Measurements from ENCODE around the gene WNT16. TPM values are rescaled to one million over a fixed set of nuclear protein-coding genes. Genes with fewer than 3 reads are reported as not detected.

Gene WNT16
- total and polyA plus RNA-seq, 2 of the 8 experiments (the other 6 are each of a cell fraction or from before 2014, with no cell fraction given), result 0.11 to 0.52 TPM

DNA sequence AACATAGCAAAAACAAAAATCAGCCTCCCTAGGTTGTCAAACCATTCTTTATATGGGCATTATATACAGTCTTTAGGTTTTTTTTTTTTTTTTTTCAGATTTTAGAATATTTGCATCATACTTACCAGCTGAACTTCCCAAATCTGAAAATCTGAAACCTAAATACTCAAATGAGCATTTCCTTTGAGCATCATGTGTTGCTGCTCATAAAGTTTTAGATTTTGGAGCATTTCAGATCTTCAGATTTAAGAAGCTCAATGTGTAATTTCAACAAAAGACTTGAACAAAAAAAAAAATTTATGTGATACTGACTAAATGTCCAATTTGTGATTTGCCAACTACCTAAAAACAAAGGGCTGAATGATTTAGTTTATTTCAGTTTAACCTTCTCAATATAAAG lies 53.7 kb downstream of the WNT16 start:
- no peak overlapping the region for H2BK12ac ChIP-seq (ENCODE audit: low read depth, low read length)
- H3K79me2 ChIP-seq (ENCODE audit: control insufficient read depth in 1 of 2, insufficient read depth in 2 of 2, low read length in 2 of 2), result peaks cover 0 to 63% of the 10 kb centered on the region in 2 experiments; a peak in 3 of 4 replicates
- no peak for FAIRE-seq
- no peak overlapping the region for H2BK20ac ChIP-seq (ENCODE audit: low read length)
- peaks cover 0 to 21% (median 4%) of the 10 kb centered on the region in 4 experiments; a peak in 6 of 8 replicates for H3K36me3 ChIP-seq (ENCODE audit: control insufficient read depth in 2 of 4, insufficient read depth in 4 of 4, low read length in 3 of 4)
- no peak overlapping the region for H2BK120ac ChIP-seq (replicated peaks; ENCODE audit: low read depth, low read length)
- H3K56ac ChIP-seq (replicated peaks; ENCODE audit: insufficient read length, low read depth, low read length), result no peak overlapping the region
- ChIA-PET CTCF (ENCODE audit: partially characterized antibody) (interaction anchor here (0.6 to 2.4 kb wide), 3 partner anchors 14 to 22 kb away, joined by 3 to 14 read pairs (median 4); partner anchors contain the start of gene FAM3C), POLR2A (ENCODE audit: partially characterized antibody) (interaction anchor here (5.9 kb wide), 1 partner anchor 14 kb away, joined by 30 read pairs; the partner anchor contains the start of gene FAM3C)
- no peak for DNase-seq (ENCODE audit: low read depth in 1 of 2, low spot score in 2 of 2)
- H4K91ac ChIP-seq (replicated peaks; ENCODE audit: insufficient read length, low read length), result no peak overlapping the region
- no peak overlapping the region for H3K18ac ChIP-seq (ENCODE audit: extremely low read depth, low read length)
- TF ChIP-seq KDM4A (IDR thresholded peaks at IDR 0.05; ENCODE audit: low read depth, low read length, severe bottlenecking) (no peak), BCL11A (IDR thresholded peaks at IDR 0.05; ENCODE audit: low read depth in 2 of 2, low read length in 2 of 2) (no peak), SIRT6 (IDR thresholded peaks at IDR 0.05; ENCODE audit: low read length) (no peak), POLR2AphosphoS5 (IDR thresholded peaks at IDR 0.05; ENCODE audit: low read depth, low read length) (no peak)
- TF ChIP-seq, protein P1, sequence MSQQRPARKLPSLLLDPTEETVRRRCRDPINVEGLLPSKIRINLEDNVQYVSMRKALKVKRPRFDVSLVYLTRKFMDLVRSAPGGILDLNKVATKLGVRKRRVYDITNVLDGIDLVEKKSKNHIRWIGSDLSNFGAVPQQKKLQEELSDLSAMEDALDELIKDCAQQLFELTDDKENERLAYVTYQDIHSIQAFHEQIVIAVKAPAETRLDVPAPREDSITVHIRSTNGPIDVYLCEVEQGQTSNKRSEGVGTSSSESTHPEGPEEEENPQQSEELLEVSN (IDR thresholded peaks at IDR 0.05), result no peak
- no peak overlapping the region for H3K9ac ChIP-seq (replicated peaks in 1 of 4; ENCODE audit: extremely low read depth in 1 of 4, low read depth in 3 of 4, low read length in 3 of 4)
- peaks cover 3 to 8% of the 10 kb centered on the region in 2 experiments for H4K20me1 ChIP-seq (replicated peaks in 1 of 2; ENCODE audit: control insufficient read depth in 1 of 2, insufficient read depth in 2 of 2, low read length in 2 of 2)
- H3K4me1 ChIP-seq (replicated peaks in 1 of 4; ENCODE audit: control insufficient read depth in 3 of 4, insufficient read depth in 4 of 4, low read length in 3 of 4), result no peaks in the 10 kb centered on the region
- H2BK5ac ChIP-seq (ENCODE audit: low read depth, low read length), result no peak overlapping the region
- no peaks in the 10 kb centered on the region; the same call in 1 of the 2 replicates for H3K79me1 ChIP-seq (ENCODE audit: low read depth, low read length)
- H4K8ac ChIP-seq (ENCODE audit: extremely low read depth, insufficient read depth, low read length), result no peak overlapping the region
- no peak overlapping the region for H2BK15ac ChIP-seq (ENCODE audit: low read length)
- no peak overlapping the region for H2AK5ac ChIP-seq (ENCODE audit: low read depth, low read length)
- H3K4me3 ChIP-seq (ENCODE audit: extremely low read depth in 1 of 4, insufficient read depth in 2 of 4, low read depth in 3 of 4, low read length in 4 of 4), result no peak overlapping the region
- no peaks in the 10 kb centered on the region for H3K23me2 ChIP-seq (ENCODE audit: low read depth, low read length)
- H3K27ac ChIP-seq (ENCODE audit: low read depth, low read length), result no peak overlapping the region
- no peak overlapping the region for H3K14ac ChIP-seq (ENCODE audit: insufficient read length)
- no peak overlapping the region for H3K4ac ChIP-seq (replicated peaks; ENCODE audit: insufficient read length, low read depth, low read length)
- no peak overlapping the region for H3K23ac ChIP-seq (ENCODE audit: insufficient read length)
- no peaks in the 10 kb centered on the region for H3K9me3 ChIP-seq (ENCODE audit: insufficient read depth in 2 of 2, low read depth in 1 of 2, low read length in 1 of 2)
- H4K5ac ChIP-seq (ENCODE audit: insufficient read length, low read depth, low read length), result no peak overlapping the region
- no peak overlapping the region for H2AFZ ChIP-seq (ENCODE audit: low read length)
- H3K4me2 ChIP-seq (ENCODE audit: insufficient read depth in 1 of 2, low read depth in 2 of 2, low read length in 2 of 2), result no peak overlapping the region
- H3K27me3 ChIP-seq (replicated peaks in 1 of 4; ENCODE audit: control insufficient read depth in 3 of 4, extremely low read depth in 1 of 4, insufficient read depth in 3 of 4, low read length in 3 of 4), result no peaks in the 10 kb centered on the region

All from H1 (cell line).